HepG2 (cell line): ENCODE results near the gene GEMIN4. TPM values are rescaled to one million over a fixed set of nuclear protein-coding genes. Genes with fewer than 3 reads are reported as not detected.

Source experiments
- GATAD2A ChIP-seq: IDR thresholded peaks from 2 replicates; pipeline ENCODE4 v1.6.1; 2016
- GZF1 ChIP-seq: sonication (generic); formaldehyde crosslinking; IDR thresholded peaks from 2 replicates; pipeline ENCODE4 v1.5.1; 2020; ENCODE audit warnings: mild to moderate bottlenecking, missing genetic modification reagents
- IKZF1 ChIP-seq: fragments of 450-650 bp; IDR thresholded peaks from 2 replicates; pipeline ENCODE4 v1.7.1; 2016
- KAT7 ChIP-seq: IDR thresholded peaks from 2 replicates; pipeline ENCODE4 v1.6.1; 2018; ENCODE audit warnings: borderline replicate concordance, missing compliant biosample characterization
- KDM6A ChIP-seq: IDR thresholded peaks from 2 replicates; pipeline ENCODE4 v1.6.1; 2016; ENCODE audit warnings: low read depth
- KLF6 ChIP-seq: IDR thresholded peaks from 2 replicates; pipeline ENCODE4 v1.8.0; 2016; ENCODE audit warnings: missing biosample characterization, missing genetic modification reagents
- NFE2L2 ChIP-seq: fragments of 150-350 bp; IDR thresholded peaks from 2 replicates; pipeline ENCODE4 v1.6.1; 2014; ENCODE audit warnings: low read length
- SMAD3 ChIP-seq: sonication (generic); formaldehyde crosslinking; IDR thresholded peaks from 2 replicates; pipeline ENCODE4 v1.4.0; 2020; ENCODE audit warnings: missing genetic modification reagents
- TCF7 ChIP-seq: sonication (generic); IDR thresholded peaks from 2 replicates; pipeline ENCODE4 v1.6.1; 2016; ENCODE audit warnings: antibody characterized with exemption, low read depth
- ZFP41 ChIP-seq: sonication (generic); formaldehyde crosslinking; IDR thresholded peaks from 2 replicates; pipeline ENCODE4 v1.4.0; 2020; ENCODE audit warnings: mild to moderate bottlenecking, missing genetic modification reagents, borderline replicate concordance
- ZFYVE20 ChIP-seq: sonication (generic); formaldehyde crosslinking; IDR thresholded peaks from 2 replicates; pipeline ENCODE4 v1.8.0; 2023; ENCODE audit warnings: low read depth, mild to moderate bottlenecking, moderate library complexity, missing genetic modification reagents, borderline replicate concordance
- ZNF142 ChIP-seq: sonication (generic); formaldehyde crosslinking; IDR thresholded peaks from 2 replicates; pipeline ENCODE4 v1.4.0; 2020; ENCODE audit warnings: missing genetic modification reagents
- ZNF24 ChIP-seq: fragments of 450-650 bp; IDR thresholded peaks from 2 replicates; pipeline ENCODE4 v1.6.1; 2017; ENCODE audit warnings: antibody characterized with exemption, mild to moderate bottlenecking
- ZNF484 ChIP-seq: sonication (generic); formaldehyde crosslinking; IDR thresholded peaks from 2 replicates; pipeline ENCODE4 v1.5.1; 2020; ENCODE audit warnings: mild to moderate bottlenecking, low read depth, missing genetic modification reagents, borderline replicate concordance
- ZNF616 ChIP-seq: sonication (generic); formaldehyde crosslinking; IDR thresholded peaks from 2 replicates; pipeline ENCODE4 v1.5.0; 2020; ENCODE audit warnings: low read depth, mild to moderate bottlenecking, missing genetic modification reagents
- ZNF619 ChIP-seq: sonication (generic); formaldehyde crosslinking; IDR thresholded peaks from 2 replicates; pipeline ENCODE4 v1.4.0; 2020; ENCODE audit warnings: mild to moderate bottlenecking, missing genetic modification reagents
- polyA plus RNA-seq, 8 experiments: library from polyadenylated mRNA; depleted of rRNA in 3 of 8; stranded (reverse) in 7 of 8; unstranded in 1 of 8; fragments of >200 nt; fragmentation: Illumina TruSeq in 4 of 8; extraction: Trizol in 4 of 8; gene quantifications; 2 replicates each; pipeline versions ENCODE4 v1.2.1 to v1.2.3, GENCODE V29; 2011 to 2016; ENCODE audit warnings: low read depth in 4 of 8, missing spikeins in 1 of 8, mixed read lengths in 1 of 8; ENCODE audit not compliant: insufficient read depth in 1 of 8
- total RNA-seq, 5 experiments: library from RNA; depleted of rRNA; stranded (reverse); fragments of >200 nt; fragmentation: Illumina TruSeq; extraction: Trizol; gene quantifications; 2 replicates each; pipeline ENCODE4 v1.2.3, GENCODE V29; 2016; ENCODE audit warnings: low read depth in 1 of 5
- TF ChIP-seq, protein P1 (sequence below): sonication (generic); formaldehyde crosslinking; IDR thresholded peaks from 2 replicates; pipeline ENCODE4 v1.5.1; 2020; ENCODE audit warnings: mild to moderate bottlenecking, missing genetic modification reagents, moderate library complexity
- TF ChIP-seq, protein P2 (sequence below), 2 experiments: sonication (generic) in 1 of 2; formaldehyde crosslinking in 1 of 2; IDR thresholded peaks; 2 replicates each; pipeline versions ENCODE4 v1.4.0 to v1.6.1; 2018 to 2020; ENCODE audit warnings: missing genetic modification reagents in 2 of 2, borderline replicate concordance in 1 of 2, low read depth in 1 of 2, mild to moderate bottlenecking in 1 of 2, missing biosample characterization in 1 of 2
- TF ChIP-seq, protein P3 (sequence below): sonication (generic); formaldehyde crosslinking; IDR thresholded peaks from 2 replicates; pipeline ENCODE4 v1.4.0; 2020; ENCODE audit warnings: low read depth, mild to moderate bottlenecking, missing genetic modification reagents

GEMIN4 gene
- total and polyA plus RNA-seq, 2 of the 13 experiments (the other 11 are each of a cell fraction or from before 2014, with no cell fraction given) = 10.8 to 22.7 TPM

DNA sequence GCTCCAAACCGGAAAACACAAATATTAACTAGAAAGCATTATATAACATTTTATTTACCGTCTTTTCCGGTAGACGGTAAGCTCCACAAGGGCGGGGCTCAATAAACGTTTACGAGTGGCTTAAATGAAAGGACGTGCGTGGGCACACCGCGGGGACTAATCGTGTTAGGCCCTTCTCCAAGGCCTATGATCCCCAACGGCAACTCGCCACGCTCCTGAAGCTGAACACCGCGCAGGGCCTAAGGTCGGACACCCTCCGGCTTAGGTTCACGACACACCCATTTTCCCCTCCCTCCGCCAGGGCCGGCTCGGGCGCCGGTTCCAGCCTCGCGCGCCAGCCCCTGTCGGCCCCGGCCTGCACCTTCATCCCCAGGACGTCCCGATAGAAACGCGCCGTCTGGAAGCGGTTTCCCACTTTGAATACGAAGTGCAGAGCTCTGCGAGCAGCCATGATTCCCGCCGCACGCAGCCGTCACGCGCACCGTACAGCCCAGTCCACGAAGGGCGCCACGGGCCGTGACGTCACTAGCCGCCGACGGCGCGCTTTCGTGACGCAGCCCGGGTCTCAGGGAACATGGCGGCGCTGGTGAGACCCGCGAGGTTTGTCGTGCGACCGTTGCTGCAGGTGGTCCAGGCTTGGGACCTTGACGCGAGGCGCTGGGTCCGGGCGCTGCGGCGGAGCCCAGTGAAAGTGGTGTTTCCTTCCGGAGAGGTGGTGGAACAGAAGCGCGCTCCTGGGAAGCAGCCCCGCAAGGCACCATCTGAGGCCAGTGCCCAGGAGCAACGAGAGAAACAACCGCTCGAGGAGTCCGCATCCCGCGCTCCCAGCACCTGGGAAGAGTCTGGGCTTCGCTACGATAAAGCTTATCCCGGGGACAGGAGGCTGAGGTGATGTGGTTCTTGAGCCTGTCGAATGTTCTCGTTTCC lies 30.0 kb upstream of the GEMIN4 start, which contains the start of the genes GLOD4 and MRM3 (continued):
- TF ChIP-seq ZNF142 (peak; percentile 36; the same call in 1 of the 2 replicates), TCF7 (0 out of 2 replicates have a peak, but pooled peaks have one; percentile 13), ZNF616 (CRISPR knock-in tag) (no peak), KAT7 (CRISPR knock-in tag) (peak; percentile 94), GZF1 (0 out of 2 replicates have a peak, but pooled peaks have one; percentile 75), ZNF24 (no peak), ZNF484 (no peak), KLF6 (peak; percentile 73; the same call in 1 of the 2 replicates), KDM6A (CRISPR knock-in tag) (peak; percentile 8; the same call in 1 of the 2 replicates), IKZF1 (no peak), ZFP41 (CRISPR knock-in tag) (no peak), GATAD2A (CRISPR knock-in tag) (peak; percentile 83), NFE2L2 (no peak), ZNF619 (peak; percentile 75; the same call in 1 of the 2 replicates), ZFYVE20 (CRISPR knock-in tag) (no peak), SMAD3 (CRISPR knock-in tag) (0 out of 2 replicates have a peak, but pooled peaks have one; percentile 58)
- TF ChIP-seq, protein P1, sequence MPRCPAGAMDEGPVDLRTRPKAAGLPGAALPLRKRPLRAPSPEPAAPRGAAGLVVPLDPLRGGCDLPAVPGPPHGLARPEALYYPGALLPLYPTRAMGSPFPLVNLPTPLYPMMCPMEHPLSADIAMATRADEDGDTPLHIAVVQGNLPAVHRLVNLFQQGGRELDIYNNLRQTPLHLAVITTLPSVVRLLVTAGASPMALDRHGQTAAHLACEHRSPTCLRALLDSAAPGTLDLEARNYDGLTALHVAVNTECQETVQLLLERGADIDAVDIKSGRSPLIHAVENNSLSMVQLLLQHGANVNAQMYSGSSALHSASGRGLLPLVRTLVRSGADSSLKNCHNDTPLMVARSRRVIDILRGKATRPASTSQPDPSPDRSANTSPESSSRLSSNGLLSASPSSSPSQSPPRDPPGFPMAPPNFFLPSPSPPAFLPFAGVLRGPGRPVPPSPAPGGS (CRISPR knock-in tag) = peak; percentile 84
- TF ChIP-seq, protein P2, sequence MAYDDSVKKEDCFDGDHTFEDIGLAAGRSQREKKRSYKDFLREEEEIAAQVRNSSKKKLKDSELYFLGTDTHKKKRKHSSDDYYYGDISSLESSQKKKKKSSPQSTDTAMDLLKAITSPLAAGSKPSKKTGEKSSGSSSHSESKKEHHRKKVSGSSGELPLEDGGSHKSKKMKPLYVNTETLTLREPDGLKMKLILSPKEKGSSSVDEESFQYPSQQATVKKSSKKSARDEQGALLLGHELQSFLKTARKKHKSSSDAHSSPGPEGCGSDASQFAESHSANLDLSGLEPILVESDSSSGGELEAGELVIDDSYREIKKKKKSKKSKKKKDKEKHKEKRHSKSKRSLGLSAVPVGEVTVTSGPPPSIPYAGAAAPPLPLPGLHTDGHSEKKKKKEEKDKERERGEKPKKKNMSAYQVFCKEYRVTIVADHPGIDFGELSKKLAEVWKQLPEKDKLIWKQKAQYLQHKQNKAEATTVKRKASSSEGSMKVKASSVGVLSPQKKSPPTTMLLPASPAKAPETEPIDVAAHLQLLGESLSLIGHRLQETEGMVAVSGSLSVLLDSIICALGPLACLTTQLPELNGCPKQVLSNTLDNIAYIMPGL (CRISPR knock-in tag; IDR thresholded peaks at IDR 0.05; ENCODE audit: borderline replicate concordance in 1 of 2, low read depth in 1 of 2) = peak; percentile 92 to 93; a peak in 3 of 4 replicates
- TF ChIP-seq, protein P3, sequence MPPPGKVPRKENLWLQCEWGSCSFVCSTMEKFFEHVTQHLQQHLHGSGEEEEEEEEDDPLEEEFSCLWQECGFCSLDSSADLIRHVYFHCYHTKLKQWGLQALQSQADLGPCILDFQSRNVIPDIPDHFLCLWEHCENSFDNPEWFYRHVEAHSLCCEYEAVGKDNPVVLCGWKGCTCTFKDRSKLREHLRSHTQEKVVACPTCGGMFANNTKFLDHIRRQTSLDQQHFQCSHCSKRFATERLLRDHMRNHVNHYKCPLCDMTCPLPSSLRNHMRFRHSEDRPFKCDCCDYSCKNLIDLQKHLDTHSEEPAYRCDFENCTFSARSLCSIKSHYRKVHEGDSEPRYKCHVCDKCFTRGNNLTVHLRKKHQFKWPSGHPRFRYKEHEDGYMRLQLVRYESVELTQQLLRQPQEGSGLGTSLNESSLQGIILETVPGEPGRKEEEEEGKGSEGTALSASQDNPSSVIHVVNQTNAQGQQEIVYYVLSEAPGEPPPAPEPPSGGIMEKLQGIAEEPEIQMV = peak; percentile 92
